Measurements from ENCODE around the gene FMN1.

DNA sequence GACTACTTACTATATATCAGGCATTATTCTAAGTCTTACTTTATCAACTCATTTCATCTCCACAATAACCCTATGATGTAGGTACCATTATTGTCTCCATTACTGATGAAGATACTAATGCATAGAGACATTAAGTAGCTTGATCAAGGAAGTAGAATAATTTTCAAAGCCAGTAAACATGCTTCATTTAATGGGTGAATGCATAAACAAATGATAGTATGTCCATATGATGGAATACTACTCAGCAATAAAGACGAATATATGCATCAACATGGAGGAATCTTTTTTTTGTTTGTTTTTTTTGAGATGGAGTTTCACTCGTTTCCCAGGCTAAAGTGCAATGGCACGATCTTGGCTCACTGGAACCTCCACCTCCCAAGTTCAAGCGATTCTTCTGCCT is 184.9 kb downstream of the FMN1 start:
- TF ChIP-seq POLR2AphosphoS5 (IDR thresholded peaks at IDR 0.05) (no peak), EP300 (IDR thresholded peaks at IDR 0.05) (no peak), POLR2A (IDR thresholded peaks at IDR 0.05) (no peak), CTCF (IDR thresholded peaks at IDR 0.05) (no peak)
